ENCODE results near the gene FGF8.

- TF ChIP-seq FOXA3 (CRISPR knock-in tag; IDR thresholded peaks at IDR 0.05) (no peak), CTCF (CRISPR knock-in tag; IDR thresholded peaks at IDR 0.05) (no peak), ZNF18 (CRISPR knock-in tag; IDR thresholded peaks at IDR 0.05; ENCODE audit: insufficient replicate concordance) (no peak)
Measured at GRCh38 chr10:101761226-101761625, 14.7 kb downstream of the FGF8 start.
